ENCODE results near the gene ZBTB16.

ZBTB16 gene

GRCh38 chr11:114142707-114143106, 83.2 kb downstream of the ZBTB16 start:
- TF ChIP-seq CTCF (conservative IDR thresholded peaks at IDR 0.05; ENCODE audit: low read depth), result no peak
- DNase-seq (ENCODE audit: low spot score), result no peak
- ChIA-PET POLR2A (ENCODE audit: low non-redundant PET) (no interaction called here), CTCF (no interaction called here)
- H3K27ac ChIP-seq, result peak overlapping the region; percentile 60

- ChIA-PET CTCF (interaction anchor here (0.7 to 1.2 kb wide), 2 partner anchors 10 to 29 kb away, joined by 3 read pairs; no protein-coding TSS in a partner anchor), POLR2A (ENCODE audit: low non-redundant PET) (no interaction called here)
- H3K27ac ChIP-seq, result no peak overlapping the region
- TF ChIP-seq CTCF (conservative IDR thresholded peaks at IDR 0.05; ENCODE audit: low read depth), result no peak
- no peak for DNase-seq (ENCODE audit: low spot score)
These were observed 85.8 kb downstream of the ZBTB16 start for GRCh38 chr11:114145166-114145775.

- no peak for DNase-seq (ENCODE audit: low spot score)
- peak overlapping the region; percentile 76 for H3K27ac ChIP-seq
- POLR2A ChIA-PET (ENCODE audit: low non-redundant PET), result no interaction called here
- CTCF ChIA-PET, result interaction anchor here (0.8 kb wide), 1 partner anchor 114 kb away, joined by 13 read pairs; no protein-coding TSS in a partner anchor
- no peak for TF ChIP-seq CTCF (conservative IDR thresholded peaks at IDR 0.05; ENCODE audit: low read depth)
These were observed 88.0 kb downstream of the ZBTB16 start for GRCh38 chr11:114147375-114148012.

GRCh38 chr11:114148013-114148382, 88.5 kb downstream of the ZBTB16 start:
- CTCF ChIA-PET, result no interaction called here
- TF ChIP-seq CTCF (conservative IDR thresholded peaks at IDR 0.05; ENCODE audit: low read depth), result no peak
- POLR2A ChIA-PET (ENCODE audit: low non-redundant PET), result no interaction called here
- DNase-seq (ENCODE audit: low spot score), result no peak
- peak overlapping the region; percentile 76 for H3K27ac ChIP-seq

GRCh38 chr11:114149689-114150407, 90.3 kb downstream of the ZBTB16 start:
- ChIA-PET CTCF (no interaction called here), POLR2A (ENCODE audit: low non-redundant PET) (no interaction called here)
- DNase-seq (ENCODE audit: low spot score), result no peak
- no peak for TF ChIP-seq CTCF (conservative IDR thresholded peaks at IDR 0.05; ENCODE audit: low read depth)
- no peak overlapping the region for H3K27ac ChIP-seq

- DNase-seq (ENCODE audit: low spot score), result no peak
- no peak for TF ChIP-seq CTCF (conservative IDR thresholded peaks at IDR 0.05; ENCODE audit: low read depth)
- ChIA-PET CTCF (no interaction called here), POLR2A (ENCODE audit: low non-redundant PET) (no interaction called here)
- peak overlapping the region; percentile 42; the same call in 1 of the 2 replicates for H3K27ac ChIP-seq
These were observed 91.2 kb downstream of the ZBTB16 start for GRCh38 chr11:114150671-114151070.
